HG03520 (cell line): ENCODE results near the gene TMOD2.
A peak's percentile ranks its signal among the peaks of the same experiment; 100 is the strongest.

Experiments
- ATAC-seq: cut with Tn5 transposase; IDR thresholded peaks from one replicate; pipeline ENCODE4 v1.9.1; 2021; ENCODE audit warnings: mild to moderate bottlenecking, moderate library complexity; ENCODE audit not compliant: unreplicated experiment

TMOD2 gene

DNA sequence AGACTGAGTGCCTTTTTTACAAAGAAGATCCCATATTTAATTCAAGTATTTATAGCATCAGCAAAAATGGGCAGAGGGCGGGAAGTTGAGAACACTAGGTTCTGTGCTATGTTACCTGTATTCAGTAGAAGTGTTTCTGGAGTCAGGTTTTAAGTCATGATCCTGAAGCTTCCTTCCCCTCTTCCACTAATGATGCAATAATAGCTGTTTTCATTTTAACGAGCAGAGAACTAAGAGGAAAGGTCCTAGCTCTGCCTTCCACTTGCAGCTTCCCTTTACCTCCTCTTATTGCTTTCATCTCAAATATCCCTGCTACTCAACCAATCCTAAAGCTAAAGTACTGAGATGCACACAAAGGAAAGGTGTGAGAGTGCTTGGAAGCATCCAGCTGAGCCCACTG, 61.2 kb downstream of the TMOD2 start:
- no peak for ATAC-seq

DNA sequence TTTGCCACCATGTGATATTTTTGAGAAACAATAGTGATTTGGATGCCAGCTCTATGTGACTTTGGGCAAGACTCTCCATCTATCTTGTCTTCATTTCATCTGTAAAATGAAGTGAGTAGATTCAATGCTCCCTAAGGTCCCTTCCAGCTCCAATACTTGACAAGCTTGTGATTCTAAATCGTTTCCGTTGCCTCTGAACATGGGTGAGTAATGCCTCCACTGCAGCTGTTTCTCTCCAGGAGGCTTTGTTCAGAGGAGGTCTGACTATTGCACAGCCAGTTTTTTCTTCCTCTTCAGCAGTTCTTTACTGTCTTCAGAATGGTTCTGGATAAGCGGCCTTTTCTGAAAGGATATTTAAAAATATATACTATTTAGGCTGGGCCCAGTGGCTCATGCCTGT, 63.2 kb downstream of the TMOD2 start:
- no peak for ATAC-seq

DNA sequence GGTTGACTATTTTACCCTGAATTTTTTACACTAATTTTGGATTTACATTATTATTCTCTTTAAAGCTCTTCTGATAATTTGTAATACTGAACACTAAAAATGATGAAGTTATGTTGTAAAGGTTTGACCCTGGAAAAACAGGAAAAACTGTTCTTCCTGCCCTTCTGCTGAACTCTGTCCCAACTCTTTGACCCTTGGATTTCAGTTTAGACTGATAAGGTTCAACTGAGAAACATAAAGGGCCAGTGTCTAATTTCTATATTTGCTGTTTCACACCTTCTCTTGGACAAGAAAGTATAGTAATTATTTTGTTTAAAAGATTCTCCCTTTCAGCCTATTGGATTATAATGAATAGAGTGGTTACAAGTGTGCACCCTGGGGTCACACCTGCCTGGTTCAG, 65.2 kb downstream of the TMOD2 start:
- ATAC-seq = no peak

DNA sequence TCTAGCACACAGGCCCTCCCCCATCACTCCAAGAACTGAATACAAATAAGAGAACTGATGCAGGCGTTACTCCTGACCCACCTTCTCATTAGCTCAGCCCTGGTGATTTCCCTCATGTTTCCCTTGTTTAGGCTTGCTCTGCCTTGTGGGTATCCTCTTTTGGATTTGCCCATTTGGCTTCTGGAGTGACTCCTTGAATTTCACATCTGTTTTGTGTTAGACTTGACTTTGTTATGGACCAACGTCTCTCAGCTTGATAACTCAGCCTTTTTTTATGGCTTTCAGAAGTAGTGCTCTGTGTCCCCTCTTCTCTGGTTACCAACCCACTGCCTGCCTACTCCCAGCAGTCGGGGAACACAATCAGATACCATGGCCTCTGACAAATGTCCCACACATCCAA, 66.8 kb downstream of the TMOD2 start:
- ATAC-seq = no peak

DNA sequence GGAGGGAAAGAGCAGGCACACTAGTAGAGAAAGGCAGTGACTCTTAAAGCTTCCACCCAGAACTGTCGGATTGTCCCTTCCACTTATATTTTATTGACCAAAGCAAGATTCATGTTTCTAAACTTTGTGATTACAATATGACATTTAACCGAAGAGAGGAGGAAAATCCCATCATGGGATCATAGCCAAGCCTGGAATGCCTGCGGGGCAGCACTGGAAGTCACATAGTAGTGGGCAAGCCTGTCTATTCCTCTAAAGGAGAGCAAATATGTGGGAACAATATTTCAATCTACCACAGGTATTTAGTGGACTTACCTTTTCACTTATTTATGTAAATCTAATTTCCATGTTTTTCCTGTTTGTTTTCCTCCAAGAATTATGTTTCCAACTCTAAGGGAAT, 74.3 kb downstream of the TMOD2 start:
- ATAC-seq = no peak

DNA sequence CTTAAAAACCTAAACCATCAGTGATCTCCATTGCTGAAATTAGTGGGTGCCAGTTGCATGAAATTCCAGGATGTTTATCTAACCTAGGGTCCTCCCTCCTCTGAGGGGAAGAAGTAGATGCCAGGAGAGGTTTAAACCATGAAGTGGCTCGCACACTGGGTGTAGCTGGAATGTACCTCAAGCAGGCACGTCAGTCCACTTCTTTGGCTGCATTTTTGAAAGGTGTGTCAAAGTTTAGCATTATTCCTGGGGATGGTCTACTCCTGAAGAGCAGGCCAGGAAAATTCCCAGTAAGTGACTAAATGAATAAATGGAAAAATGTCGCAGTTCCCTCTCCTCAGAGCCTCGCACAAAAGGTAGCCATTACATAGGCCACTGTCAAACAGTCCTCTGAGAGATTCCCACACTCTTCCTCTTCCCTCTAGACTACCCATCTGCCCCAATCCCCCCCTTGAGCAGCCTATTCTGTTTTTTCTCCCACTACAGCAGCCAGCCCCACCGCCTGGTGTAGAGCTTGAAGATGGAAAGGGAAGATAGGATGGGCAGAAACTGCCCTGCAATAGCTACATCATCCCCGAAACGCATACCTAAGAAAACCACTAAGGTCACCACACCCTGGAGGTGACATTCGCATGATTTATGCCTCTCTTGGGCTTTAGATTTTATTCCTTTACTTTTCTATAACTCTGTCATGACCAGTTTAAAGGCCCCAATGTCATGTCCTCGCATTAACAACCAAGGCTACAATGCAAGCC, 77.4 kb downstream of the TMOD2 start:
- no peak for ATAC-seq

DNA sequence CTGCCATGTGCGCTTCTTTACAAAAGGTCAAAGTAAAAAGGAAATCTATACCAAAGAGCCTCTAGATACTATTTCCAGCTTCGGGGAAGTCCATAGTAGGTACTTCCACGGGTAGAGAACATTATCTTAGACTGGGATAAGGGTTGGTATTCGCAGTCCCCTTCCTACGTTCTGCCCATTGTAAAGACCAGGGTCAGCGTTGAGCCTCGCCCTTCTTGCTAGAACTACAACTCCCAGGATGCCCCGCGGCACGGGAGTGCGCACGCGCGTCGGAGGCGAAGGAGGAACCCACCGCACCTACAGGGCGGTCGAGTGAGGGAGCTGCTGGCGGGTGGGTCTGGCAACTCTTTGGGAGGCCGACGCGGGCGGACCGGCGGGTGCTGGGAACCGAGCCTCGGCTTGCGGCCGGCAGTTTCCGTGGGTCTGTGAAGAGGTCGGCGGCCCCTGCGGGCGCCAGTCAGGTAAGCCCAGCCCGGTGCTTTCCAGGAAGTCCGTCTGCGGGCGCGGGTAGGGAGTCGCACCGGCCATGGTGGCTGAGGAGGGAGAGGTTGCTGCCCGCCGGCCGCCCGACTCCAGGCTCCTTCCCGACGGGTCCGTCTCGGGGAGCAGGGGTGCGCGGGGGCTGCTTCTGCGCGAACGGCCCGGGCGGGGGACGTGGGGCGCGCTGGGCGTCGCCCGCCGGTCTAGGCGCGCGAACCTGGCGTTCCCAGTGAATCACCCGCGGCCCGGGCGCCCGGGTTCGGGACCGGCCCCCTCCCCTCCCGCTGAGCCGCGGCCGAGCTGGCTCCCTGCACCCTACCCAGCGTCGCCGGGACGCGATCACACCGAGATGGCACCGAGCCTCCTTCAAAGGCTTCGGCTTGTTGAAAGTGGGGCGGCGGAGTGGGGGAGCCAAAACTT, 78.2 kb downstream of the TMOD2 start, which contains the start of gene TMOD3:
TMOD3 (plus strand) TSS at position 278 of the 900 bp plus-strand sequence. CDS start 33,232 bp downstream, outside the sequence.
- peak; percentile 87 for ATAC-seq

DNA sequence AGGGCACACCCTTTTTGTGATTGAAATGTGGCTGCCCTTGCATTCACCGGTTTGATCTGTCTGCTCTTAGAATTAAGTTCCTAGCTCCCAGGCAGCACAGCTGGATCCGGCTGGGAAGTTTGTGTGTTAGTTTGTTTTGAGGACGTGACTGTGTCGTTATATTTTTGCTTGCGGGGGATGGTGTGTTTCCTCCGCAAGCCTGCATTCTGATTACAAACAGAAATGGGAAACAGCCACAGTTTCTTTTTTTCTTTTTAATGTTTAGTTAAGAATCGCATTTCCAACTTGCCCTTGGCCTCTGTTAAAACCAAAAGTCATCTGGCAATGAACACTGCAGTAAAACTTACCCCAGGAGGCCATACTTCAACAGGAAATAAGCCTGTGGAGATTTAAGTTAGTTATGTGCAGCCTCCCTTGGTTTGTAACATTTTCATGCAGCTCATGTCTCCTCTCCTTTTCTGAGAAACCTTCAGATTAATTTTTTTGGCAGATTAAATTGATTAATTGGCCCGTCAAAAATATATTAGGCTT, 78.9 kb downstream of the TMOD2 start:
- ATAC-seq = no peak

DNA sequence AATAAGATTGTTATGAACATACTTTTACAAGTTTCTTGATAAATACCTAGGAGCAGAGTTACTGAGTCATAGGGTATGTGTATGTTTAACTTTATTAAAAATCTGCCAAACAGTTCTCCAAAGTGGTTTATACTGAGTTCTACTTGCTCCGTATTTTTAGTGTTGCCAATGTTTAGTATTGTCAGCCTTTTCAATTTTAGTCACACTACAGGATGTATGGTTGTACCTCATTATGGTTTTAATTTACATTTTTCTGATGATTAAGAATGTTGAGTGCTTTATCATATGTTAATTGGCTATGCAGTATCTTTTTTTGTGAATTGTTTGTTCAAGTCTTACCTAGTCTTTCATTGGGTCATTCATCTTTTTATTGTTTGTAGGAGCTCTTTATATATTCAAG, 82.4 kb downstream of the TMOD2 start:
- ATAC-seq = no peak

DNA sequence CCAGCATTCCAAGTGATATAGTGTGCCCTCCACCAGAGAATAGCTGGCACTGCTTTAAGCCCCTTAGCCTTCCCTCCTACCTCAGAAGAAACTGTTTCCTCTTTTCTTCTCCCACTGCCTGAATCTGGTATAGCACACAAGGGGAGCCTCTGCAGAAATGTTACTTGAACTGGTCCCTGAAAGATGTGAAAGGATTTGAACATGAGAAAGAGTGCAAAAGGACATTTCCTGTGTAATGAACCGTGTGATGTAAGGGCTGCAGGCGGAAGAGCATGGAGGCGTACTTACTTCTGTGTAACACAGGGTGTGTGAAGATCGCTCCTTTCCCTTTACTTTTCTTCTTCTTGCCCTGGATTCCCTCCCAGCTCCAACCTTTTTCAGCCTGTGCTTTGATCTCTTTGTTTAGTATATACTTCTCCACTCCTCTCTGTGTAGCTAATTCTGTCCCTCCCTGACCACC, 86.4 kb downstream of the TMOD2 start:
- ATAC-seq = peak; percentile 60

DNA sequence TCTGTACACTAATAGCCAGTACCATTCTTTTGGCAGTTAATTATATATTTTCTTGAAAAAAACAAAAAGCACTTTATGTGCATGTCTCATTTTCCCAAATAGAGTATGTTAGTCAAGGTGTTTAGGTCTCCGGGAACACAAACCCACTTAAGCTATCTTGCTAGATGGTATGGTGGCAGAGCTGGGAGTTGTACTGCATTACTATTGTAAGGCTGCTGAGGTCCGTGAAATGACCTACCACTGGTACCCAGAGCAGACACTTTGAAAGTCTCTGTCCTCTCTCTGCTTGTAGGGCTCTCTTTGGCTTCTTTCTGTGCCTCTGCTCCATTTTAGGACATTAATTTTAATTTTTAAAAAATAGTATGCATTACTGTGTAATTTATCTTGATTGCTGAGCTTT, 86.9 kb downstream of the TMOD2 start:
- ATAC-seq = no peak

DNA sequence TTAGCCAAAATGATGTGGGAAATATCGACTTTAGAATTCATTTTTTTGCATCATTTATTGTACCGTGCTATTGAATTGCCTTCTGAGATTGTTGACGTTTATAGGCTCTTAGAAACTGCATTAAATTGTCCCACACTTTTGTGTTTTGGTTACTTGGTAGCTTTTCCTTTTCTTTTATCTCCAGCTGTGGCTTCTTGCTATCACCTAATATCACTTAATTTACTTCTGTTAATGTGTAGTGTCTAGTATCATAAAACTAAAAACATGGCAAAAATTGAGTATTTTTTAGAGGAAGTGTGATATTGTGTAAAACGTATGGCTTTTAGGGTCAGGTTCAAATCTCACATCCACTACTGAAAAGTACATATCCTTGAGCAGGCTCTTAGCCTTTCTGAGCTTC, 89.3 kb downstream of the TMOD2 start:
- no peak for ATAC-seq

DNA sequence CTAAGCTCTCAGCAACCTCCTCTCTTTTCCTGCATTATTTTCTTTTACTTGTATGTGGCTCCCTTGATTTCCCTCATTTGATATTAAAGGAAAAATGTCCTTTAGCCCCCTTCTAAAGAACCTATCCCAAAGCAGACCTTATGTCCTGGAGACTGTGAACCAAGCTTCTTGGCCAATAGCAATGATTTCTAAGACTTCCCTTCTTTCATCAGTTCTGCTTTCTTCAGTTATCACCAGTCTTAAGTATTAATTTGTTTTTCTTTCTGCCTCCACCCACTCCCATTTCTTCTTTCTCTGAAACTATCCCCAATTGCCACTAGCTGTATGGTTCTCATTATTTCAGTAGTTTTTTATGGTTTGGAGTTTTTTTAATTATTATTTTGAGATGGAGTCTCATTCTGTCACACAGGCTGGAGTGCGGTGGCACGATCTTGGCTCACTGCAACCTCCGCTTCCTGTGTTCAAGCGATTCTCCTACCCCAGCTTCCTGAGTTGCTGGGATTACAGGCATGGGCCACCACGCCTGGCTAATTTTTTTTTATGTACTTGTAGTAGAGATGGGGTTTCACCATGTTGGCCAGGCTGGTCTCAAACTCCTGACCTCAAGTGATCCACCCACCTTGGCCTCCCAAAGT, 90.1 kb downstream of the TMOD2 start:
- no peak for ATAC-seq

DNA sequence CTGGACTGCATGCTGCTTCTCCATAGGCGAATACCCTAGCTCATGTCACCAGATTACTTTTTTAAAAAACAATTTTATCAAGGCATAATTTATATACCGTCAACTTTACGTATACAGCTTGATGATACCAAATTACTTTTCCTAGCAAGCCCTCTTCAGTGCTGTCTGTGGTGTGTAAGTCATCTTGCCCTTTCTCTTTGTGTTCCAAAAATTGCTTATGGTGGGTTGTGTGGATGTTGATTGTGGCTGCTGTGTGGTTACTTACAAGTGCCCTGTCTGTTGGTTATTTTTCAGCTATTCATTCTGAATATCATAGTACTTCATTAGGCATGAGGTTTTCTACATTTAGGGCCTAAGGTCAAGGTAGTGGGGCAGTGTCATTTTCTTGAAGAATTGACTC, 90.9 kb downstream of the TMOD2 start:
- no peak for ATAC-seq

DNA sequence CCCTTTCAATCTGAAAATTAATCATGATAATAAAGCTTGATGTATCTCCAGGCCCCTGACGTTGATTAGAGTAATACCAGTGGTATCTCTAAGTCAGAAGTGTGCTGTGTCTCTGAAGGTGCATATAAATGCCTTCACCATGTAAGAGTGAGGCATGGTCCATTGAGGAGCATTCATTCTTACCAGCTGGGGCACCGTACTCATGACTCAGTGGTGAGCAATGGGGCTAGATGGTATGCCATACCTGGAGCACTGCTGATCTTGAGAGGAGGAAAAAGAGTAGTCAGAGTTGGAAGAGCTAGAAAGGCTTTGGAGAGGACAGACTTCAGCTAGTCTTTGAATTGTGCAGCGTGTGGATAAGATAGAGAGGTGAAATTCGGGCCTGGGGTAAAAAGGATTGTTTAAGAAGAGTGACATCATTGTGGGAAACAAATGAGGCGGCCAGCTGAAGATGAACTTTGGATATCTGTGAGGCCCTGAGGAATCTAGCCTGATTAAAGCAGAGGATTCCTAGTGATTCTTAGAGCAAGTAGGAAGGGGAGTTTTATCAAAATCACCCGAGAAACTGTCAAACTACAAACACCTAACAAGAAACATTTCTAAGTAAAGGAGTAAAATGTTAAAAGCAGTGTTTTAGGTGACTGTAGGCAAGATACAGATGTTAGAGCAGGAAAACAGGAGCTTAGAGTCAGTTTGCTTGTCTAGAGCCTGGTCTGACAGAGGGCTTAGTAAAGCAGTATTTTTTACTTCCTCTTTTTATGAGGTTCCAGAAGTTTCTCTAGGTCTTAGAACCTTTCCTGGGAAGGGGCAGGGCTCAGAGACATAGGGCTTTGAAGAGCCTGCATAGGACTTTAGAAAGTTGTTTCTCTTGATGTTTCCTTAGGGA, 91.7 kb downstream of the TMOD2 start:
- no peak for ATAC-seq

DNA sequence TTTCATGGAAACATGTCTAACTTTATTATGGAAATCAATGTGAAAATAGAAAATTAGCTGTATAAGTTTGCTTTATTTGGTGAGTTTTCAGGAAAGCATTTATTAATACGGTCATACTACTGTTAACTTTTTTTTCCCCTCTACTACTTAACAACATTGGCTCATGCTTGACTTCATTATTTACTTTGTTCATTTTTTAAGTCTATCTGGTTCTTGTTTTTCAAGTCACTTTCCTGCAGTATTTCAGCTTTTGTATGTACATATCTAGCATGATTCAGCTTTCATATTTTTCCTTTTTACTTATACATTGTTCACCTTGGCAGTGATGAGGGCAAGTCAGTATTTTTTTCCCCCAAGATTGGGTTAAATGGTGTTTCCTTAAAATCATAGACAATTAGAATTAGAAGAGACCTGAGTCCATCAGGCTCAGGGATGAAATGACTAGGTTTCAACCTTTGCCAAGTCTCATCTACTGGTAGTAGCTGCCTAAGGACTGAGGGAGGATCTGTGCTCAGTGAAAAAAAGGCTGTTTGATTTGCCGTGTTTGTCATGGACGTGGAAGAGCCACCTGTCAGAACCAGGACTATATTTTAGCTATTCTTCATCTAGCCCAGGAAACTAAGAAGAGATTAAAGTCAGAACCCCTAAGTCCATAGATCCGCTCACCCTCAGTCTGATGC, 93.5 kb downstream of the TMOD2 start:
- ATAC-seq = no peak

DNA sequence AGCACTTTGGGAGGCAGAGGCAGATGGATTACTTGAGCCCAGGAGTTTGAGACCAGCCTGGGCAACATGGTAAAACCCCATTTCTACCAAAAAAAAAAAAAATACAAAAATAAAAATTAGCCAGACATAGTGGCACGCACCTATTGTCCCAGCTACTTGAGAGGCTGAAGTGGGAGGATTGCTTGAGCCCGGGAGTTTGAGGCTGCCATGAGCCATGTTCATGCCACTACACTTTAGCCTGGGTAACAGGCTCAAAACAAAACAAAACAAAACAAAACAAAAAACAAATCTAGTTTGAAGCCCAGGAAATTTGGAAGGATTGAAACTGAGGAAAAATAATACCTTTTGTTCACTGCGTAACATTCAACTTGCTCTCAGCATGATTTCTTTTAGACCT, 94.7 kb downstream of the TMOD2 start:
- no peak for ATAC-seq

DNA sequence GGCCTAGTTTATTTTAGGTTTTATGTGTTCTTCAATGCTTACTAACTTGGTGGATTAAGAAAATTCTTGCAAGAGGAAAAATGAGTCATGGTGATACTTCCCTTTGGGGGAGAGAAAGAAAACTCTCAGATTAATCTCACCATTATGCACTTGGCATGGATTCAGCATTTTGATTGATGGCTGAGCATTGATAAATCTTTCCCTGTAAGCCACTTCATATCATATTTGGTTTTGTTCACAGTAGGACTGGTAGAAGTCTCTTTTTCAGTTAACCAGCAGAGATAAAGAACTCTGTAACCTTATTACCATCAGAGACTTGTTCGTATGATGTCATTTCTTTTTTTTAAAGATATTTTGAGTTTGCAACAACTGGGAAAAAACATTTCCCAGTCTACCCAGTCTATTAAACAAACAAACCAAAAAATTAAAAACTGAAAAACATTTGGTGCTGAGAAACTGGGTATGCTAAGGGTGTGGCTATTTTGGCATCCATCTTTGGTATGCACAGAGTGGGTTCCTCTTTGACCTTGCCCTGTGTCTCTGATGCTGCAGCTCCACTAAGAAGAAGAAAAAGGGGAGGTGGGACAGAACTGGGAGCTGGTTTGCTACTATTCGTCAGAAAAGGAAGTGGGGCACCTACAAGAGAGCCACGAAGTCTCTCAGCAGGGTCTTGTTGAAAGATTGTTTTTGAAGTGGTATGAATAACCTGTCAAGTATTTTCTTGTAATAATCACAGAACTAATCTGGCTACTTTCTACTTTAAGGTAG, 95.2 kb downstream of the TMOD2 start:
- ATAC-seq = no peak

DNA sequence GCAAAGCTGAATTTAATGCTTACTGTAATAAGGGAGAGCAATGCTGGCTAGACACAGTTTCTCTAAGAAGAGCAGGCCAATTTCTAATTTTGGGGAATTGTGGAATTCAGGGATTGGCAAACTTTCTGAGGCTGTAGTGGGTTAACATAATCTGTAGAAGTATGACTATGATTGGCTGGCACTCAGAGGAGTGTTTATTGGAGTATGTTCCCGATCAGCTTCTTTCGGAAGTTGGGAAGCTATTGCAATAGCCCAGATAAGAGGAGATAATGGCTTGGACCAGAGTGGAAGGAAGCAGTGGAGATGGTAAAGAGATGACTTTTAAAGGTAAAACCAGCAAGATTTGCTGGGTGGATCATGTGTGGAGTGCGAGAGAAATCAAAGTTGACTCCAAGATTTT, 97.4 kb downstream of the TMOD2 start:
- no peak for ATAC-seq
